Right lobe of liver (tissue), 4 donors: Measurements from ENCODE around the gene DNAH14.

Experiments used
- POLR2A ChIP-seq: fragments of 450-650 bp; IDR thresholded peaks from one replicate; pipeline ENCODE4 v1.6.1; 2017; ENCODE audit warnings: antibody characterized with exemption, mild to moderate bottlenecking
- TF ChIP-seq, protein P1 (sequence below), 4 donors: fragments of 200-600 bp in 3 of 4; fragments of 450-650 bp in 1 of 4; IDR thresholded peaks; one replicate each; pipeline versions ENCODE4 v1.5.1 to v1.8.0; 2016 to 2022; ENCODE audit warnings: antibody characterized with exemption in 4 of 4, mild to moderate bottlenecking in 2 of 4
- donor health status: DM: no; HTN: no; CAD: no.
- donor health status: DM: no; HTN: no; CAD: no.
- donor health status: DM: no; HTN: yes; CAD: no.

DNA sequence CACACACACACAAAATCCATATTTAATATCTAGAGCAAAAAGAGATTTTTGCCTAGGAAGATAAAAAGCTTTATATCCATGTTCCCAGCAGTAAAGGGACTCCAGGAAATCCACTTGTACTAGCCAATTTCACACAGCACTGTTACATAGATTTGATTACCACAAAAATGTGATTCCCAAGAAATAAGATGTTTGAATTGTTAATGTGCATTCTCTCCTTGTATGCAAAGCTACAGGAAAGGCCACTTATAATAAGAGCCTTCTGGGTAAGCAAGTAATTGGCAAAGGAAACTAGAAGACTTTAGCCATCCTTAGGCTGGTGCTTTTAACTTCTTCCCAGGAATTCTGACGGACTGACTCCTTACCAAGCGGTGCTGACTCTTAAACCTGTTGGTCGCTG, 409.1 kb downstream of the DNAH14 start:
- TF ChIP-seq, protein P1, sequence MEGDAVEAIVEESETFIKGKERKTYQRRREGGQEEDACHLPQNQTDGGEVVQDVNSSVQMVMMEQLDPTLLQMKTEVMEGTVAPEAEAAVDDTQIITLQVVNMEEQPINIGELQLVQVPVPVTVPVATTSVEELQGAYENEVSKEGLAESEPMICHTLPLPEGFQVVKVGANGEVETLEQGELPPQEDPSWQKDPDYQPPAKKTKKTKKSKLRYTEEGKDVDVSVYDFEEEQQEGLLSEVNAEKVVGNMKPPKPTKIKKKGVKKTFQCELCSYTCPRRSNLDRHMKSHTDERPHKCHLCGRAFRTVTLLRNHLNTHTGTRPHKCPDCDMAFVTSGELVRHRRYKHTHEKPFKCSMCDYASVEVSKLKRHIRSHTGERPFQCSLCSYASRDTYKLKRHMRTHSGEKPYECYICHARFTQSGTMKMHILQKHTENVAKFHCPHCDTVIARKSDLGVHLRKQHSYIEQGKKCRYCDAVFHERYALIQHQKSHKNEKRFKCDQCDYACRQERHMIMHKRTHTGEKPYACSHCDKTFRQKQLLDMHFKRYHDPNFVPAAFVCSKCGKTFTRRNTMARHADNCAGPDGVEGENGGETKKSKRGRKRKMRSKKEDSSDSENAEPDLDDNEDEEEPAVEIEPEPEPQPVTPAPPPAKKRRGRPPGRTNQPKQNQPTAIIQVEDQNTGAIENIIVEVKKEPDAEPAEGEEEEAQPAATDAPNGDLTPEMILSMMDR (IDR thresholded peaks at IDR 0.05): no peak
- no peak for TF ChIP-seq POLR2A
